ENCODE data around the gene TBX4.
"Not testable (repeated sequence)": the region's sequence is repeated elsewhere in the genome, so short reads cannot be mapped to it uniquely, and the experiment has no call there.

Gene TBX4

DNA sequence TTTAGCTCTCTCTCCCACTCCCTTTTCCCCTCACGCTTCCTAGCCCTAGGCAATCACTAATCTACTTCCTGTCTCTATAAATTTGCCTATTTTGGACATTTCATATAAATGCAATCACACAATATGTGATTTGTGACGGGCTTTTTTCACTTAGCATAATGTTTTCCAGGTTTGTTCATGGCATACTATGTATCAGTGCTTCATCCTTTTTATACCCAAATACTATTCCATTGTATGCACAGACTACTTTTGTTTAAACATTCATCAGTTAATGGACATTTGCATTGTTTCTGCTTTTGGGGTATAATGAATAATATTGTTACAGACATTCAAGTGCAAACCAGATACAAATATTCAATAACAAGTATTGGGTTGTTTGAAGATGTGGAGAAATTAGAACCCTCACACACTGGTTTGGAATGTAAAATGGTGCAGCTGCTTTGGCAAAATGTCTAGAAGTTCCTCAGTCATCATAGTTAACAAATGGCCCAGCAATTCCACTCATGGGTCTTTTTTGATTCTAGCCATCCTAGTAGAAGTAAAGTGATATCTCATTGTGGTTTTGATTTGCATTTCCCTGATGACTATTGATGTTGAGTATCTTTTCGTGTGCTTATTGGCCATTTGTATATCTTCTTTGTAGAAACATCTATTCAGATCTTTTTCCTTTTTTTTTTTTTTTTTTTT lies 67.7 kb downstream of the TBX4 start:
- Histone ChIP-seq H3K27ac (ENCODE audit: low read length) (no peak overlapping the region), H3K27me3 (ENCODE audit: control insufficient read depth, insufficient read depth, low read length) (no peaks in the 10 kb centered on the region), H3K4me3 (ENCODE audit: low read length) (no peak overlapping the region), H3K9ac (ENCODE audit: low read length) (no peak overlapping the region), H3K9me3 (ENCODE audit: control insufficient read depth, low read depth, low read length) (no peaks in the 10 kb centered on the region), H3K4me1 (ENCODE audit: control insufficient read depth, low read depth, low read length) (no peaks in the 10 kb centered on the region), H3K36me3 (ENCODE audit: control insufficient read depth, low read depth, low read length) (no peaks in the 10 kb centered on the region)

DNA sequence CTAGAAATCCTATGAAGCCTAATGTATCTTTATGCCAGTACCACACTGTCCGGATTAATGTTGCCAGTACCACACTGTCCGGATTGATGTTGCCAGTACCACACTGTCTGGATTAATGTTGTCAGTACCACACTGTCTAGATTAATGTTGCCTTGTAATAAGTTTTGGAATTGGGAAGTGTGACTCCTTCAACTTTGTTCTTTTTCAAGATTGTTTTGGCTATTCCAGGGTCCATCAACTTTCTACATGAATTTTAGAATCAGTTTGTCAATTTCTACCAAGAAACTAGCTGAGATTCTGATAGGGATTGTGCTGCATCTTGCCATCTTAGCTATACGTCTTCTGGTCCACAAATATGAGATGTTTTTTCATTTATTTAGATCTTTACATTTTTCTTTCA lies 68.7 kb downstream of the TBX4 start:
- Histone ChIP-seq H3K27me3 (ENCODE audit: control insufficient read depth, insufficient read depth, low read length) (no peaks in the 10 kb centered on the region), H3K9me3 (ENCODE audit: control insufficient read depth, low read depth, low read length) (no peaks in the 10 kb centered on the region), H3K4me3 (ENCODE audit: low read length) (no peak overlapping the region), H3K36me3 (ENCODE audit: control insufficient read depth, low read depth, low read length) (no peaks in the 10 kb centered on the region), H3K27ac (ENCODE audit: low read length) (no peak overlapping the region), H3K9ac (ENCODE audit: low read length) (no peak overlapping the region), H3K4me1 (ENCODE audit: control insufficient read depth, low read depth, low read length) (no peaks in the 10 kb centered on the region)

DNA sequence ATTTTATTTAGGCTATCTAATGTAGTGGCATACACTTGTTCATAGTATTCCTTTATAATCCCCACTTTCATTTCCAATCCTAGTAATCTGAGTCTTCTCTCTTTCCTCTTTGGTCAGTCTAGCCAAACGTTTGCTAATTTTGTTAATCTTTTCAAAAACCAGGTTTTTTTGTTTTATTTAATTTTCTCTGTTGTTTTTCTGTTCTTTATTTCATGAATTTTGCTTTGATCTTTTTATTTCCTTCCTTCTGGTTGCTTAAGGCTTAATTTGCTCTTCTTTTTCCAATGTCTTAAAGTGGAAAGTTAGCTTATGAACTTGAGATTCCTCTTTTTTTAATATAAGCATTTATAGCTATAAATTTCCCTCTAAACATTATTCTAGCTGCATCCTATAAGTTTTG lies 69.9 kb downstream of the TBX4 start:
- Histone ChIP-seq H3K9me3 (ENCODE audit: control insufficient read depth, low read depth, low read length) (no peaks in the 10 kb centered on the region), H3K27me3 (ENCODE audit: control insufficient read depth, insufficient read depth, low read length) (no peaks in the 10 kb centered on the region), H3K27ac (ENCODE audit: low read length) (no peak overlapping the region)

DNA sequence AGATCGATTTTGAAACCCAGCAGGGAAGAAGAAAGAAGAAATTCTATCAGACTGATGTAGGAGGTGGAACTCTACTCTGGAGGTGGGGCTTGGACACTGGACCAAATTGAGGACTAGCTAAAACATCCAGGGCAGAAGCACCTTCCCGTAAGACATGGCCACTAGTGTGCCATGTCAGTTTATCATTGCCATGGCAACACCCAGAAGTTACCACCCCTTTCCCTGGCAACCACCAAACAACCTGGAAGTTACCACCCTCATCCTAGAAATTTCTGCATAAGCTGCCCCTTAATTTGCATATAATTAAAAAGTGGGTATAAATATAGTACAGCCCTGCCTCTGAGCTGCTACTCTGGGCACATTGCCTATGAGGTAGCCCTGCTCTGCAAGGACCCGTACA lies 72.1 kb downstream of the TBX4 start:
- Histone ChIP-seq H3K9ac (ENCODE audit: low read length) (no peak overlapping the region), H3K4me1 (ENCODE audit: control insufficient read depth, low read depth, low read length) (no peaks in the 10 kb centered on the region), H3K9me3 (ENCODE audit: control insufficient read depth, low read depth, low read length) (no peaks in the 10 kb centered on the region), H3K27ac (ENCODE audit: low read length) (no peak overlapping the region), H3K36me3 (ENCODE audit: control insufficient read depth, low read depth, low read length) (no peaks in the 10 kb centered on the region), H3K4me3 (ENCODE audit: low read length) (no peak overlapping the region), H3K27me3 (ENCODE audit: control insufficient read depth, insufficient read depth, low read length) (no peaks in the 10 kb centered on the region)

More for the DNA sequence above, 69.9 kb downstream of the TBX4 start:
- no peaks in the 10 kb centered on the region for H3K4me1 ChIP-seq (ENCODE audit: control insufficient read depth, low read depth, low read length)
- no peak overlapping the region for H3K9ac ChIP-seq (ENCODE audit: low read length)
- H3K36me3 ChIP-seq (ENCODE audit: control insufficient read depth, low read depth, low read length), result no peaks in the 10 kb centered on the region
- H3K4me3 ChIP-seq (ENCODE audit: low read length), result no peak overlapping the region

DNA sequence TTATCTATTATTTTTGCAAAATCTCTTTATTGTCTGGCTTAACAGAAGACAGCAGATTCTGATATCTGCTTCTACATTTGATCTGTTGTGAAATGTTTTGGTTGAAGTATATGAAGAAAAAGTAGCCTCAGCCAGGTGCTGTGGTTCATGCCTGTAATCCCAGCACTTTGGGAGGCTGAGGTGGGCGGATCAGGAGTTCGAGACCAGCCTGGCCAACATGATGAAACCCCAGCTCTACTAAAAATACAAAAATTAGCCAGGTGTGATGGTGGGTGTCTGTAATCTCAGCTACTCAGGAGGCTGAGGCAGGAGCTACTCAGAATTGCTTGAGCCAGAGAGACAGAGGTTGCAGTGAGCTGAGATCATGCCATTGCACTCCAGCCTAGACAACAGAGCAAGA lies 75.2 kb downstream of the TBX4 start:
- H3K27ac ChIP-seq (ENCODE audit: low read length); H3K9ac ChIP-seq (ENCODE audit: low read length); H3K27me3 ChIP-seq (ENCODE audit: control insufficient read depth, insufficient read depth, low read length); H3K4me1 ChIP-seq (ENCODE audit: control insufficient read depth, low read depth, low read length); H3K36me3 ChIP-seq (ENCODE audit: control insufficient read depth, low read depth, low read length); H3K4me3 ChIP-seq (ENCODE audit: low read length); H3K9me3 ChIP-seq (ENCODE audit: control insufficient read depth, low read depth, low read length): not testable (repeated sequence)

DNA sequence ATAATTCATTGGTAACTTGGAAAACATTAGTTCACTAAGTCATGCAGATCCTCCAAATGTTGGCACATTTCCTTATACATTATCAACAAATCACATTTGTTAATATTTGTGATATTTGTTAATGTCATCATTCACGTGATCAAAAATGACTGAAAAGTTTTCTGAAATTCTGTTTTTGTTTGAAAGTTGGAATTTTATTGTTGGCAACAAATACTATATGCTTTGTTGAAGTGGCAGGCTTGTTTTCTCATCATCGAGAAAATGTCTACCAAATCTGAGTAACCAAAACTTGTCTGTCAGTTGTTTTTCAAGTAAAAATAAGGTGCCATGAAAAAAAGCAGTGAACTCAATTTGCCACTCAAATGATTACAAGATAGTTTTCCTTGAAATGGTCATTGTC lies 75.9 kb downstream of the TBX4 start:
- Histone ChIP-seq H3K36me3 (ENCODE audit: control insufficient read depth, low read depth, low read length) (no peaks in the 10 kb centered on the region), H3K9ac (ENCODE audit: low read length) (no peak overlapping the region), H3K4me3 (ENCODE audit: low read length) (no peak overlapping the region), H3K27me3 (ENCODE audit: control insufficient read depth, insufficient read depth, low read length) (no peaks in the 10 kb centered on the region), H3K27ac (ENCODE audit: low read length) (no peak overlapping the region), H3K9me3 (ENCODE audit: control insufficient read depth, low read depth, low read length) (no peaks in the 10 kb centered on the region), H3K4me1 (ENCODE audit: control insufficient read depth, low read depth, low read length) (no peaks in the 10 kb centered on the region)

DNA sequence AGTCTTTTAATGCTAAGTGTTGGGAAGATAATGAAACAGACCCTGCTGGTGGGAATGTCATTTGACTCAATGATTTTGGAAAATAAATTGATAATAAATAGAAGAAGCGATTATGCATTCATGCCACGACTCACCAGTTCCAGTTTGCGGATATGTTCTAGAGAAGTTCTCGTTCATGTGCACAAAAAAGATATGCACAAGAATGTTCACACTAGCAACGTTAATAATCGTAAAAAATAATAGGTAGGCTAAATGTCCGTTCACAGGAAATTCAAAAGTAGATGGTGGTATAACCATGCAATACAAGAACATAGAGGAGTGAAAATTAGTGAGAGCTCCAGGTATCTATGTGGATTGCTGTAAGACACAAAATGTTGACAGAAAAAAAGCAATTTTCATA lies 79.0 kb downstream of the TBX4 start:
- Histone ChIP-seq H3K27me3 (ENCODE audit: control insufficient read depth, insufficient read depth, low read length) (no peaks in the 10 kb centered on the region), H3K9ac (ENCODE audit: low read length) (no peak overlapping the region), H3K36me3 (ENCODE audit: control insufficient read depth, low read depth, low read length) (no peaks in the 10 kb centered on the region), H3K27ac (ENCODE audit: low read length) (no peak overlapping the region), H3K9me3 (ENCODE audit: control insufficient read depth, low read depth, low read length) (no peaks in the 10 kb centered on the region), H3K4me3 (ENCODE audit: low read length) (no peak overlapping the region), H3K4me1 (ENCODE audit: control insufficient read depth, low read depth, low read length) (no peaks in the 10 kb centered on the region)

DNA sequence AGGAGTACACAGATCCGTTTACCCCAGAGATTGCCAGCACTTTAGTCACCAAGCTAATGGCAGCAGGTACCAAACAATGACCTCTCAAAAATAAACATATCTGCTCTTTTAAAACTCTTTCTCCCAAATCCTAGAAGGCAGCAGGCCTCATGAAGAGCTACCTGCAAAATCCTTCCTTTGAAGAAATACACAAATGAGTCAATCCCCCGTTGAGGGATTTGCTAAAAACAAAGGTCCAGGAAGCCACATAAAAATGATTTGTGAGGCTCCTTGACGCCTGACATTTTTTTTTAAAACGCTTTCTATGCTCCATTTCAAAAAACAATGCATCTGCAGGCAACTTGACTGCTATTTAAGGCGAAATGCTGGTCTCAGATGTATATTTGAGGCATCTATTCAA lies 80.6 kb downstream of the TBX4 start:
- Histone ChIP-seq H3K9me3 (ENCODE audit: control insufficient read depth, low read depth, low read length) (no peaks in the 10 kb centered on the region), H3K4me1 (ENCODE audit: control insufficient read depth, low read depth, low read length) (no peaks in the 10 kb centered on the region), H3K36me3 (ENCODE audit: control insufficient read depth, low read depth, low read length) (no peaks in the 10 kb centered on the region), H3K9ac (ENCODE audit: low read length) (no peak overlapping the region), H3K4me3 (ENCODE audit: low read length) (no peak overlapping the region), H3K27ac (ENCODE audit: low read length) (no peak overlapping the region), H3K27me3 (ENCODE audit: control insufficient read depth, insufficient read depth, low read length) (no peaks in the 10 kb centered on the region)

DNA sequence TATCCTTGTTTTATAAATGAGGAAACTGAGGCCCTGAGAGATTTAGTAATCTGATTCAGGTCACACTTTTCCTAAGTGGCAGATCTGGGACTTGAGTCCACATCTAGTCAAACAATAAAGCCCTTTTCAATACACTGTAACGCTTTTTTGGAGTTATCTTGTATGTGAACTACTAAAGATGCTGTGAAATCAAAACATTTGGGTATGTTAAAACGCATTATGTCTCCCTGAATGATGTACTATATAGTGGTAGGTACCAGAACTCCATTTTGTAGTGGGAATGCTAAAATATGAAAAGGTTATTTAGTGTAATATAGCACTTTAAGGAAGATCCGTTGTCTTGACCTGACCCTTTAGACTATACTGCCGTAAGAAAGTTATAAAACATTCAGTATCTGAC lies 81.6 kb downstream of the TBX4 start:
- Histone ChIP-seq H3K9ac (ENCODE audit: low read length) (no peak overlapping the region), H3K36me3 (ENCODE audit: control insufficient read depth, low read depth, low read length) (no peaks in the 10 kb centered on the region), H3K4me1 (ENCODE audit: control insufficient read depth, low read depth, low read length) (no peaks in the 10 kb centered on the region), H3K27ac (ENCODE audit: low read length) (no peak overlapping the region), H3K27me3 (ENCODE audit: control insufficient read depth, insufficient read depth, low read length) (no peaks in the 10 kb centered on the region), H3K4me3 (ENCODE audit: low read length) (no peak overlapping the region), H3K9me3 (ENCODE audit: control insufficient read depth, low read depth, low read length) (no peaks in the 10 kb centered on the region)

DNA sequence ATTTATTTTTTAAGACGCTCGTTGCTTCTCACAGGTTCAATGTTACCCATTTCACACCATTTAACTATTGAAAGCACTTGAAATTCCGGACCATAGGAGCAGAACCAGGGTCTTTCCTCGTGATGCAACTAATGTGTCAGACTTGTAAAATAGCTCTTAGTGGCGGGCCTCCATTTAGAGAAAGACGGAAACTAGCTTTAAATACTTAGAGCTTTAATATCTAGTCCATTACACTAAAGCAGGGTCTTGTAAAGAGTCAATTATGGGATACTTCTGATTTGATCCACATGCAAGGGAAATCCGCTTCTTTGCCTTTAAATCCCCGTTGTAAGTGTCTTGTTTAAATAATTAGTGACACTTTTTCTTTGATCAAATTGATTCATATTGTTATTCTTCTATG lies 82.2 kb downstream of the TBX4 start:
- Histone ChIP-seq H3K27me3 (ENCODE audit: control insufficient read depth, insufficient read depth, low read length) (no peaks in the 10 kb centered on the region), H3K27ac (ENCODE audit: low read length) (no peak overlapping the region), H3K36me3 (ENCODE audit: control insufficient read depth, low read depth, low read length) (no peaks in the 10 kb centered on the region), H3K4me3 (ENCODE audit: low read length) (no peak overlapping the region), H3K9me3 (ENCODE audit: control insufficient read depth, low read depth, low read length) (no peaks in the 10 kb centered on the region), H3K9ac (ENCODE audit: low read length) (no peak overlapping the region), H3K4me1 (ENCODE audit: control insufficient read depth, low read depth, low read length) (no peaks in the 10 kb centered on the region)
